GM19467 (cell line): Measurements from ENCODE around the gene ZDHHC18.
A peak's percentile ranks its signal among the peaks of the same experiment; 100 is the strongest.
"Not testable (repeated sequence)": the region's sequence is repeated elsewhere in the genome, so short reads cannot be mapped to it uniquely, and the experiment has no call there.

Source experiments
- ATAC-seq: cut with Tn5 transposase; IDR thresholded peaks from one replicate; pipeline ENCODE4 v1.9.1; 2021; ENCODE audit warnings: mild to moderate bottlenecking, moderate library complexity; ENCODE audit not compliant: unreplicated experiment

Gene ZDHHC18

GRCh38 chr1:26791148-26791547, 35.3 kb upstream of the ZDHHC18 start:
- no peak for ATAC-seq

DNA sequence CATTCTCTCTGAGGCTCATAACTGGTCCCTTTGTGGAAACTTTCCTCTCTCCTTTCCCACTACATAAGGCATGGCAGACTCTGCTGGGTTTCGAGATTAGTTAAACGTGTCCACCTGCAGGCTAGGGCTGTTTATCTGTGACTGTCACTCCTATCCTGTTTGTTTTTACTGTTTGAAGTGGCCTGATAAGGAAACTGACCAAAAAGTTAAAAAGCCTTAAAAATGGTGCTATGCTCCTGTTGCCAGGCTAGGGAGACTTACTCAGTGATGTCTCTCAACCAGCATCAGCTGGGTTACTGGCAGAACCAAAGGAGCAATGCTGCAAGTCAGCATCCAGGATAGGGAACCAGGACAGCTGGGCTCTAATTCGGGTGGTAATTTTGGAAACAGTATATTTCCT, 34.9 kb upstream of the ZDHHC18 start:
- ATAC-seq = no peak

- no peak for ATAC-seq
Measured at GRCh38 chr1:26792924-26793323, 33.6 kb upstream of the ZDHHC18 start.

DNA sequence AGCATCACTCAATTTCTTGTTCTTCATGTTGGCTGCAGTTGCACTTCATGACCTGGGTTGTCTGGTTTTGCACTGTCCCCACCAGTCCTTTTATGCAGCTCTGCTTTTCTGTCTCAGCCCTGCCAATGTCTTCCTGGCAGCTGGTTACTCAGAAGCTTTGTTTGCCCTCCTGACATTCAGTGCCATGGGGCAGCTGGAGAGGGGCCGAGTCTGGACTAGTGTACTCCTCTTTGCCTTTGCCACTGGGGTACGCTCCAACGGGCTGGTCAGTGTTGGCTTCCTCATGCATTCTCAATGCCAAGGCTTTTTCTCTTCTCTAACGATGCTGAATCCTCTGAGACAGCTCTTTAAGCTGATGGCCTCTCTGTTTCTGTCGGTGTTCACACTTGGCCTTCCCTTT, 32.1 kb upstream of the ZDHHC18 start:
- no peak for ATAC-seq

GRCh38 chr1:26797627-26798026, 28.9 kb upstream of the ZDHHC18 start:
- no peak for ATAC-seq

DNA sequence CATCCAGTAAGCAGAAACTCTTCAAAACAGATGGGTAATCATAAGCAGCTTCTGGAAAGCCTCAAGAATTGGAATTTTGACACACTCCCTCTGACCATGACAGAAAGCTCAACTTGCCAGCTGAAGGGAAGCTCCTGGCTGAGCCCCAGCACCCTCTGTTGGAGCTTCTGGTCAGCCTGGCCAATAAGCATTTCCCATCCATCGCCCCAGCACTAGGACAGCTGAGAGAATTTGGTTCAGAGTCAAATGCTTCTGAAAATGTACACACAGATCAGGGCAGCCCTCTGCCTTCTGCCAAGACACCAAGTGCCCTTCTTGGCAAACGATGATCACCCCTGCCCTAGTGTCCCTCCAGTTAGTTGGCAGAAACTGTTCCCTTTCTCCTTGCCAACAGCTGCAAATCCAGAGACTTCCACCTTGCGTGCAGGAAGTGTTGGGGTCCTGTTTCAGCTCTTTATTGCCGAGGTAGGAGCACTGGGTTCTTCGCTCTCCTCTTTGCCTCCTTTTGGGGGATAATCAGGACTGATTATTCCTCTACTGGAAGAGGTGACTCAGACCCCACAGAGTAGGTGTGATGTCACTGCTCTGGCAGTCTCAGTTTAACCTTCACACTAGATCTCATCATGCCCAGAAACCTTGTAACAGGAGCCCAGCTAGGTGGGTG, 26.9 kb upstream of the ZDHHC18 start:
- no peak for ATAC-seq

- ATAC-seq = not testable (repeated sequence)
Measured at GRCh38 chr1:26803932-26804331, 22.6 kb upstream of the ZDHHC18 start.

- ATAC-seq = not testable (repeated sequence)
Measured at GRCh38 chr1:26810105-26810504, 16.4 kb upstream of the ZDHHC18 start.

- no peak for ATAC-seq
Measured at GRCh38 chr1:26811057-26811456, 15.4 kb upstream of the ZDHHC18 start.

DNA sequence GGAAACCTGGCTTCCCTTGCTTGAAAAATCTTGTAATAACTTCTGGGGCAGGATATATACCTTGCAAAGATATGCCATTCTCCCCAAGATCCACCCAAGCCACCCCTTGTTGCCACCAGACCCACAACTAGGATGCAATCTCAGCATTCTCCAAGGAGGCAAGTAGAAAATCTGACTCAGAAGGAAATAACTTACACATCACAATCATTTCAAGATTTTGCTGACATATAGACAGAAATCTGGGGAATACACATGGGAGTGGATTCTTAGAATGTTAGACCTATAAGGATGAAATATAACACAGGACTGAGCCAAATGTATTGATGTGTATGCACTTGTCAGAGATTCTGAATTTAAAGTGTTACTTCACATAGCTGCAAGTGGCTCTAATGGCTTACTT, 14.8 kb upstream of the ZDHHC18 start:
- no peak for ATAC-seq

DNA sequence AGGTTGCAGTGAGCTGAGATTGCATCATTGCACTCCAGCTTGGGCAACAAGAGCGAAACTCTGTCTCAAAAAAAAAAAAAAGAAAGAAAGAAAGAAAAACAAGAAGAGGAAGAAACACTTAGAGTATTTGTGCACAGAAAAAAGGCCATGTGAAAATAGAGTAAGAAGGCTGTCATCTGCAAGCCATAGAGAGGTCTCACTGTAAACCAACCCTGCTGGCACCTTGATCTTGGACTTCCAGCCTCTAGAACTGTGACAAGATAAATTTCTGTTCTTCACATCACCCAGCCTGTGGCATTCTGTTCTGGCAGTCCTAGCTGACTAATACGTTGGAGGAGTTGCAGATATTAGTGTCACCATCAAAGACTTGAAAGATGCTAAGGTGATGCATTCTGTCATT, 12.1 kb upstream of the ZDHHC18 start:
- no peak for ATAC-seq

GRCh38 chr1:26814893-26815292, 11.6 kb upstream of the ZDHHC18 start:
- ATAC-seq = no peak

- ATAC-seq = peak; percentile 79
Measured at GRCh38 chr1:26820784-26821269, 5.7 kb upstream of the ZDHHC18 start.

- no peak for ATAC-seq
Measured at GRCh38 chr1:26822737-26823395, 3.6 kb upstream of the ZDHHC18 start.

GRCh38 chr1:26824731-26825130, 1.8 kb upstream of the ZDHHC18 start:
- ATAC-seq = no peak

- no peak for ATAC-seq
Measured at GRCh38 chr1:26827106-26827604, 667 bp downstream of the ZDHHC18 start.

DNA sequence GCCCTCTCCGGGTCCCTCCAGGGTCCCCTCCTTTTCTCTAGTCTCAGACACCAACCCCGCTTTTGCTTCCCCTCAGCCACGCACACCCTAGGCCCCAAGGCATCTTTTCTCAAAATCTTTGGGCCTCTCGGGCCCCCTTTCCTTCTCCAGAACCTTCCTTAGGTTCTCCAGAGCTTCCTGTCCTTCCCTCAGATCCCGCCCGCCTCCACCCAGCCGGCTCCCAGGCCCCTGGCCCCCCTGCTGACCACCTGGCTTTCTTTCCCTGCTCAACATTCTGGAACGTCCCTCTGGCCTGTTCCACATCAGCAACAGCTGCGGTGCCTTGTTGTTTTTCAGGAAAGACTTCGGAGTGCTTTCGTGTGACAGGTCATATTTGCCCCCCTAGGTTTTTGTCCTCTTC, 1.2 kb downstream of the ZDHHC18 start:
- no peak for ATAC-seq

GRCh38 chr1:26828411-26828991, 2.0 kb downstream of the ZDHHC18 start:
- ATAC-seq = no peak

DNA sequence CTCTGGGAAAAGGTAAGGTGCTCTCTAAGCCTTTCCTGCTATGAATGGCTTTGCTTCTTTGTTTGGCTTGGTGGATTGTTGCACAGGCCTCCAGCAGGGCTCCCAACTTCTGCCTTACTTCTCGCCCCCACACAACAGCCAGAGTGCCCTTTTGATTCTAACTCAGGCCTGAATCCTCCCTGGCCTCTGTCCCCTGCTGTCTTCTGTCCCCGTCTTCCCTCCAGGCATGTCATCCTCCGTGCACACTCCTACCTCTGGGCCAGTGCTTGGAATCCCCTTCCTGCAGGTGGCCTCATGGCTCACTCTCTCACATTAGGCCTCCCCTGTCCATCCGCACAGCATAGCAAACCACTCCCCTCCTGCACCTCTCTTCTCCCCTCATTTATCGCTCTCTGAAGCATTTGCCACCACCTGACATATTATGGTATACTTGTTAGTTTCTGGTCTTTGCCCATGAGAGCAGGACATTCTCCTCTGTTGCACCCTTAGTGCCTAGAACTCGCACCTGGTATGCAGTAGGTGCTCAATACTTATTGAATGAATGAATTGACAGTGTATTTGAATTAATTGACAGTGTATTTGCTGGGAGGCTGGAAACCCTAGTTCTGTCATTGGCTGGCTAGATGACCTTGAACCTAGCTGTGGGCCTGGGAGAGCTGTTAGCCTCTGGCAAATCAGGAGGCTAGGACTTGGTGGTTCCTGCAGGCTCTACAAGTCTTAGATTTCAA, 2.9 kb downstream of the ZDHHC18 start:
- ATAC-seq = no peak

DNA sequence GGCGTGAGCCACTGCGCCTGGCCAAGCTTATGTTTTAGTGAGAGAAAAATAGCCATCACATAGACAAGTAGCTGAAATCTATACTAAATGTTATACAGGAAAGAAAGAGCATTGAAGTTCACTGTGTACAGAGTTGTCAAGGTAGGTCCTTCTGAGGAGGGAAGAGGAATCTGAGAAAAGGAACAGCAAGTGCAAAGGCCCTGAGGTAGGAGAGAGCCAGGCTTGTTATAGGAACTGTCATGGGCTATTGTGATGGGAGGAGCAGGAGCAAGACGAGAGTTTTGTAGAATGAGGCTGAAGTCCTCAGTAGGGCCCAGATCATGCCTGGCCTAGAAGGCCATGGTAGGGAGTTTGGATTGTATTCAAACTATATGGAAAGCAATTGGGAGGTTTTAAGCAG, 4.6 kb downstream of the ZDHHC18 start:
- ATAC-seq = no peak

GRCh38 chr1:26831546-26832248, 5.2 kb downstream of the ZDHHC18 start:
- no peak for ATAC-seq
